HepG2 (cell line): ENCODE data around the gene C1QL2. TPM values are rescaled to one million over a fixed set of nuclear protein-coding genes. Genes with fewer than 3 reads are reported as not detected.

ENCODE experiments used
- ATAC-seq: fragments of 200-7000 bp; cut with Tn5 transposase; 3 replicates; pipeline ENCODE4 v1.9.1; 2020; ENCODE audit warnings: mild to moderate bottlenecking, moderate library complexity
- BruUV-seq: library from RNA; stranded (reverse); fragments of 400-500 nt; replicated peaks from 2 replicates; lab custom pipeline; 2021; lab: Mats Ljungman, UMichigan
- CTCF ChIA-PET: fragments of 300-600 bp; formaldehyde crosslinking; extraction: SDS; loops from one replicate; lab custom pipeline; 2021; ENCODE audit warnings: low total read pairs, inconsistent platforms, low intra/inter-chr PET ratio; lab: Yijun Ruan, JAX
- POLR2A ChIA-PET: fragments of 350-600 bp; sonication (Branson Sonifier 250); formaldehyde crosslinking; loops from one replicate; lab custom pipeline; 2020; ENCODE audit warnings: antibody characterized with exemption, inconsistent platforms; lab: Yijun Ruan, JAX
- DNase-seq: peaks from one replicate; pipeline ENCODE4 v3.0.0-alpha.2; 2015; ENCODE audit warnings: low spot score
- FAIRE-seq: peaks from 3 replicates; lab custom pipeline; 2011; peaks lifted over from hg19 to GRCh38; lab: Jason Lieb, UNC
- H2AFZ ChIP-seq: one replicate; pipeline ENCODE4 v1.6.1; 2011; ENCODE audit warnings: low read length, inconsistent platforms
- H3K27ac ChIP-seq: fragments of 300-600 bp; 3 replicates; pipeline ENCODE4 v1.8.0; 2011; ENCODE audit warnings: mixed run types, mild to moderate bottlenecking, mixed read lengths, low read length, inconsistent platforms; ENCODE audit not compliant: insufficient read depth; ENCODE audit errors: extremely low read length
- H3K27me3 ChIP-seq, 2 experiments: fragments of 200-600 bp in 1 of 2; 2 replicates in 1 of 2; 3 replicates in 1 of 2; pipeline versions ENCODE4 v1.6.0 to v1.8.0; 2011; ENCODE audit warnings: low read length in 2 of 2, mild to moderate bottlenecking in 2 of 2, moderate library complexity in 2 of 2, inconsistent platforms in 1 of 2; ENCODE audit not compliant: insufficient read depth in 2 of 2, control insufficient read depth in 1 of 2
- H3K36me3 ChIP-seq, 2 experiments: fragments of 200-600 bp in 1 of 2; replicated peaks in 1 of 2; 2 replicates in 1 of 2; 3 replicates in 1 of 2; pipeline versions ENCODE4 v1.5.1 to v1.8.0; 2011; ENCODE audit warnings: low read length in 2 of 2, inconsistent platforms in 1 of 2; ENCODE audit not compliant: insufficient read depth in 2 of 2, control insufficient read depth in 1 of 2
- H3K4me1 ChIP-seq: 2 replicates; pipeline ENCODE4 v1.5.1; 2012; ENCODE audit warnings: low read length, inconsistent platforms; ENCODE audit not compliant: insufficient read depth
- H3K4me2 ChIP-seq: 2 replicates; pipeline ENCODE4 v1.6.0; 2011; ENCODE audit warnings: low read depth, low read length, inconsistent platforms
- H3K4me3 ChIP-seq, 3 experiments: fragments of 200-600 bp in 1 of 3; sonication (generic), shearing (Covaris generic) in 1 of 3; replicated peaks in 1 of 3; 2 replicates each; pipeline ENCODE4 v1.5.1; 2011 to 2016; ENCODE audit warnings: low read length in 3 of 3, inconsistent platforms in 2 of 3, low read depth in 2 of 3, mild to moderate bottlenecking in 2 of 3, control low read depth in 1 of 3, mixed read lengths in 1 of 3; ENCODE audit not compliant: insufficient read depth in 1 of 3
- H3K79me2 ChIP-seq: one replicate; pipeline ENCODE4 v1.6.1; 2011; ENCODE audit warnings: low read length, inconsistent platforms; ENCODE audit not compliant: insufficient read depth
- H3K9ac ChIP-seq: 2 replicates; pipeline ENCODE4 v1.6.0; 2011; ENCODE audit warnings: mild to moderate bottlenecking, low read depth, low read length, inconsistent platforms; ENCODE audit not compliant: insufficient read depth
- H3K9me3 ChIP-seq: 2 replicates; pipeline ENCODE4 v1.5.1; 2012; ENCODE audit warnings: mild to moderate bottlenecking, low read length
- H4K20me1 ChIP-seq: 2 replicates; pipeline ENCODE4 v1.6.0; 2011; ENCODE audit warnings: inconsistent platforms, mild to moderate bottlenecking, low read length, moderate library complexity; ENCODE audit not compliant: insufficient read depth
- AGO2 ChIP-seq: fragments of 200-400 bp; formaldehyde crosslinking; optimal IDR thresholded peaks from 2 replicates; pipeline ENCODE3; 2017; ENCODE audit warnings: mild to moderate bottlenecking, low read depth, low read length, moderate library complexity
- SP140L ChIP-seq: sonication (generic); formaldehyde crosslinking; IDR thresholded peaks from 2 replicates; pipeline ENCODE4 v1.4.0; 2020; ENCODE audit warnings: missing genetic modification reagents, borderline replicate concordance
- TAF15 ChIP-seq: fragments of 200-400 bp; formaldehyde crosslinking; IDR thresholded peaks from one replicate; pipeline ENCODE4 v1.6.1; 2018; ENCODE audit warnings: mild to moderate bottlenecking, low read depth, low read length; ENCODE audit not compliant: poor library complexity, severe bottlenecking
- TBX2 ChIP-seq: sonication (generic); formaldehyde crosslinking; IDR thresholded peaks from 2 replicates; pipeline ENCODE4 v1.5.0; 2020; ENCODE audit warnings: missing genetic modification reagents, mild to moderate bottlenecking, borderline replicate concordance
- ZBTB3 ChIP-seq: sonication (generic); formaldehyde crosslinking; IDR thresholded peaks from 2 replicates; pipeline ENCODE4 v1.4.0; 2020; ENCODE audit warnings: low read depth, mild to moderate bottlenecking, moderate library complexity, missing genetic modification reagents, borderline replicate concordance
- ZNF136 ChIP-seq: sonication (generic); formaldehyde crosslinking; IDR thresholded peaks from 2 replicates; pipeline ENCODE4 v1.8.1; 2022; ENCODE audit warnings: low read depth, mild to moderate bottlenecking, moderate library complexity, missing genetic modification reagents
- WGBS: methylation state at CpG from one replicate; pipeline ENCODE4 v1.1.6; 2017; ENCODE audit warnings: low lambda C conversion rate; 5-methylcytosine and 5-hydroxymethylcytosine counted together
- in situ Hi-C: cut with HindIII; loops from 2 replicates; pipeline ENCODE4 v1.10.0; 2017; ENCODE audit warnings: low pct_unique_long_range_greater_than_20kb; ENCODE audit not compliant: extremely low pct_ligation_motif_present
- intact Hi-C: fragments of 100-400 bp; cut with micrococcal nuclease; formaldehyde crosslinking; loops from one replicate; pipeline ENCODE4 v1.10.0; 2022; ENCODE audit not compliant: unreplicated experiment
- polyA plus RNA-seq, 8 experiments: library from polyadenylated mRNA; depleted of rRNA in 3 of 8; stranded (reverse) in 7 of 8; unstranded in 1 of 8; fragments of >200 nt; fragmentation: Illumina TruSeq in 4 of 8; extraction: Trizol in 4 of 8; gene quantifications; 2 replicates each; pipeline versions ENCODE4 v1.2.1 to v1.2.3, GENCODE V29; 2011 to 2016; ENCODE audit warnings: low read depth in 4 of 8, missing spikeins in 1 of 8, mixed read lengths in 1 of 8; ENCODE audit not compliant: insufficient read depth in 1 of 8
- total RNA-seq, 5 experiments: library from RNA; depleted of rRNA; stranded (reverse); fragments of >200 nt; fragmentation: Illumina TruSeq; extraction: Trizol; gene quantifications; 2 replicates each; pipeline ENCODE4 v1.2.3, GENCODE V29; 2016; ENCODE audit warnings: low read depth in 1 of 5
- TF ChIP-seq, protein P1 (sequence below): sonication (generic); formaldehyde crosslinking; IDR thresholded peaks from 2 replicates; pipeline ENCODE4 v1.9.0; 2021; ENCODE audit warnings: mild to moderate bottlenecking, missing genetic modification reagents
- TF ChIP-seq, protein P2 (sequence below): IDR thresholded peaks from 2 replicates; pipeline ENCODE4 v1.6.1; 2016; ENCODE audit warnings: missing biosample characterization, missing genetic modification reagents, low read depth

C1QL2 gene
- total and polyA plus RNA-seq, 2 of the 13 experiments (the other 11 are each of a cell fraction or from before 2014, with no cell fraction given) = not detected

DNA sequence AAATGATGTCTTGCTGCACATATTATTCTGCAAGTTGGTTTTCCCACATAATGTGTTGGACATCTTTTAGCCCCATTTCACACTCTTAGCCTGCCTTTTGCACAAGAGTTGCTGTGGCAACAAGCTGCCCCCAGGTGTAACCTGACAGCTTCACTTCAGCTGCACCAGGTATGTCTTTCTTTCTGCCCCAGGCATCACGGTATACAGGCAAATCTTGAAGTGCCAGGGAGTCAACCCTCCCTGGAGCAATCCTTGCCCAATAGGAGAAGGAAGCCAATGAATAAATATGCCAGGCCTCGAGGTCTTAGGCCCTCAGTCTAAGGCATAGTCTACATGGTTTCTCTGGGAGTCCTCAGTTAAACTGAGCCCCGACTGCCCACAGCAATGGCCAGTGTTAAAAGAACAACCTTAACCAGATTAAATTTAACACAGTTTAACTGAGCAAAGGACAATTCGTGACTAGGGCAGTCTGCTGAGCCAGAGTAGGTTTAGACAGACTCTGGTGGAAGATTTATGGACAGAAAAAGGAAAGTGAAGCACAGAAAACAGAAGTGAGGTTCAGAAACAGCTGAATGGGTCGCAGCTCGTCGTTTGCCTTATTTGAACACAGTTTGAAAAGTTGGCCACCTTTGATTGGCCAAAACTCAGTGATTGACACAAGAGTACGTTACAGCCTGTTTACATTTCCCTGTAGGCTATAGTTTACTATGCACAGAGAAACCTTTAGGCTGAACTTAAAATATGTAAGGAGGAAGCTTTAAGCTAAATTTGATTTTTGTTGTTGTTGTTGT, 32.0 kb upstream of the C1QL2 start (continued):
- TF ChIP-seq, protein P1, sequence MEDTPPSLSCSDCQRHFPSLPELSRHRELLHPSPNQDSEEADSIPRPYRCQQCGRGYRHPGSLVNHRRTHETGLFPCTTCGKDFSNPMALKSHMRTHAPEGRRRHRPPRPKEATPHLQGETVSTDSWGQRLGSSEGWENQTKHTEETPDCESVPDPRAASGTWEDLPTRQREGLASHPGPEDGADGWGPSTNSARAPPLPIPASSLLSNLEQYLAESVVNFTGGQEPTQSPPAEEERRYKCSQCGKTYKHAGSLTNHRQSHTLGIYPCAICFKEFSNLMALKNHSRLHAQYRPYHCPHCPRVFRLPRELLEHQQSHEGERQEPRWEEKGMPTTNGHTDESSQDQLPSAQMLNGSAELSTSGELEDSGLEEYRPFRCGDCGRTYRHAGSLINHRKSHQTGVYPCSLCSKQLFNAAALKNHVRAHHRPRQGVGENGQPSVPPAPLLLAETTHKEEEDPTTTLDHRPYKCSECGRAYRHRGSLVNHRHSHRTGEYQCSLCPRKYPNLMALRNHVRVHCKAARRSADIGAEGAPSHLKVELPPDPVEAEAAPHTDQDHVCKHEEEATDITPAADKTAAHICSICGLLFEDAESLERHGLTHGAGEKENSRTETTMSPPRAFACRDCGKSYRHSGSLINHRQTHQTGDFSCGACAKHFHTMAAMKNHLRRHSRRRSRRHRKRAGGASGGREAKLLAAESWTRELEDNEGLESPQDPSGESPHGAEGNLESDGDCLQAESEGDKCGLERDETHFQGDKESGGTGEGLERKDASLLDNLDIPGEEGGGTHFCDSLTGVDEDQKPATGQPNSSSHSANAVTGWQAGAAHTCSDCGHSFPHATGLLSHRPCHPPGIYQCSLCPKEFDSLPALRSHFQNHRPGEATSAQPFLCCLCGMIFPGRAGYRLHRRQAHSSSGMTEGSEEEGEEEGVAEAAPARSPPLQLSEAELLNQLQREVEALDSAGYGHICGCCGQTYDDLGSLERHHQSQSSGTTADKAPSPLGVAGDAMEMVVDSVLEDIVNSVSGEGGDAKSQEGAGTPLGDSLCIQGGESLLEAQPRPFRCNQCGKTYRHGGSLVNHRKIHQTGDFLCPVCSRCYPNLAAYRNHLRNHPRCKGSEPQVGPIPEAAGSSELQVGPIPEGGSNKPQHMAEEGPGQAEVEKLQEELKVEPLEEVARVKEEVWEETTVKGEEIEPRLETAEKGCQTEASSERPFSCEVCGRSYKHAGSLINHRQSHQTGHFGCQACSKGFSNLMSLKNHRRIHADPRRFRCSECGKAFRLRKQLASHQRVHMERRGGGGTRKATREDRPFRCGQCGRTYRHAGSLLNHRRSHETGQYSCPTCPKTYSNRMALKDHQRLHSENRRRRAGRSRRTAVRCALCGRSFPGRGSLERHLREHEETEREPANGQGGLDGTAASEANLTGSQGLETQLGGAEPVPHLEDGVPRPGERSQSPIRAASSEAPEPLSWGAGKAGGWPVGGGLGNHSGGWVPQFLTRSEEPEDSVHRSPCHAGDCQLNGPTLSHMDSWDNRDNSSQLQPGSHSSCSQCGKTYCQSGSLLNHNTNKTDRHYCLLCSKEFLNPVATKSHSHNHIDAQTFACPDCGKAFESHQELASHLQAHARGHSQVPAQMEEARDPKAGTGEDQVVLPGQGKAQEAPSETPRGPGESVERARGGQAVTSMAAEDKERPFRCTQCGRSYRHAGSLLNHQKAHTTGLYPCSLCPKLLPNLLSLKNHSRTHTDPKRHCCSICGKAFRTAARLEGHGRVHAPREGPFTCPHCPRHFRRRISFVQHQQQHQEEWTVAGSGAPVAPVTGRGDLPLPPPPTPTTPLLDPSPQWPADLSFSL (CRISPR knock-in tag) = no peak
- no peak for TF ChIP-seq AGO2
- TF ChIP-seq, all 625 proteins: peak for 1

DNA sequence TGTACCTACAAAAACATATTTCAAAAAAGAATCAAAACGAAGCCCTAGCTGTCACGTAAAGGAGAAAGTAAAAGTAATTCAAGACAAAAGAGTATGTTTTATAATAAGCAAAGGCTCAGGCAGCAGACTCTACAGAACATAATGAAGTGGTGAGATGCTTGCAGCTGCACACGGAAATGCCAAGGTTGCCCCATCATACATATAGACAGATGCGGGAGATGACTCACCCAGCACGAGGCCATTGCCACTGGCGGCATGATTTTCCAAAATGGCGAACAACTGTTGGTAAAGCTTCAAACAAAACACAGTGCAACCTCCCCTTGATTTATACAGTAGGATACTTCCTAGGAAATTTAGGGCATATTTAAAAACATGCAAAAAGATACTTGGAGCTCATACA, 26.0 kb upstream of the C1QL2 start:
- in situ Hi-C loops = no loop called here
- TF ChIP-seq ZNF136 (CRISPR knock-in tag) (no peak), TBX2 (CRISPR knock-in tag) (no peak), ZBTB3 (CRISPR knock-in tag) (no peak), TAF15 (no peak), SP140L (CRISPR knock-in tag) (no peak)
- TF ChIP-seq, protein P2, sequence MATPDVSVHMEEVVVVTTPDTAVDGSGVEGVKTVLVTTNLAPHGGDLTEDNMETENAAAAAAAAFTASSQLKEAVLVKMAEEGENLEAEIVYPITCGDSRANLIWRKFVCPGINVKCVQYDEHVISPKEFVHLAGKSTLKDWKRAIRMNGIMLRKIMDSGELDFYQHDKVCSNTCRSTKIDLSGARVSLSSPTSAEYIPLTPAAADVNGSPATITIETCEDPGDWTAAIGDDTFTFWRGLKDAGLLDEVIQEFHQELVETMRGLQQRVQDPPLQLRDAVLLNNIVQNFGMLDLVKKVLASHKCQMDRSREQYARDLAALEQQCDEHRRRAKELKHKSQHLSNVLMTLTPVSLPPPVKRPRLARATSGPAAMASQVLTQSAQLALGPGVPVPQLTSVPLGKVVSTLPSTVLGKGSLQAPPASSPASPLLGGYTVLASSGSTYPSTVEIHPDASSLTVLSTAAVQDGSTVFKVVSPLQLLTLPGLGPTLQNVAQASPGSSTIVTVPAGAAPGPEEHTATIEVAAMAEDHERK (CRISPR knock-in tag) = no peak
- Histone ChIP-seq H3K79me2 (no peaks in the 10 kb centered on the region), H3K27me3 (peaks cover 0 to 11% of the 10 kb centered on the region in 2 experiments; a peak in 1 of 5 replicates), H4K20me1 (no peaks in the 10 kb centered on the region), H3K9me3 (no peaks in the 10 kb centered on the region), H3K27ac (no peak overlapping the region), H3K9ac (no peak overlapping the region), H3K4me3 (no peak overlapping the region), H3K36me3 (no peaks in the 10 kb centered on the region), H3K4me2 (no peak overlapping the region), H3K4me1 (no peaks in the 10 kb centered on the region), H2AFZ (no peak overlapping the region)
- BruUV-seq = no TSS peak
- ChIA-PET CTCF (no interaction called here), POLR2A (no interaction called here)
- intact Hi-C loops = no loop called here
- FAIRE-seq (no peak), ATAC-seq (no peak), DNase-seq (no peak)
- 56% methylated on average over 7 of the region's 7 CpGs for WGBS
